ENCODE measurements around the gene CCNDBP1. TPM values are rescaled to one million over a fixed set of nuclear protein-coding genes. Genes with fewer than 3 reads are reported as not detected.

CCNDBP1 gene
- total RNA-seq, 1 donor from 2014 or later: 31.2 TPM

- H3K36me3 Mint-ChIP-seq: no peaks in the 10 kb centered on the region
- peaks cover 3% of the 10 kb centered on the region for H3K9me3 Mint-ChIP-seq
- peaks cover 38% of the 10 kb centered on the region for H3K27me3 Mint-ChIP-seq (ENCODE audit: low read depth)
- DNase-seq (ENCODE audit: low spot score in 2 of 2, unreplicated experiment in 2 of 2): no peak
- H3K4me3 Mint-ChIP-seq: no peak overlapping the region
- no peaks in the 10 kb centered on the region for H3K4me1 Mint-ChIP-seq
- H3K27ac Mint-ChIP-seq: no peak overlapping the region
- TF ChIP-seq, protein P1, sequence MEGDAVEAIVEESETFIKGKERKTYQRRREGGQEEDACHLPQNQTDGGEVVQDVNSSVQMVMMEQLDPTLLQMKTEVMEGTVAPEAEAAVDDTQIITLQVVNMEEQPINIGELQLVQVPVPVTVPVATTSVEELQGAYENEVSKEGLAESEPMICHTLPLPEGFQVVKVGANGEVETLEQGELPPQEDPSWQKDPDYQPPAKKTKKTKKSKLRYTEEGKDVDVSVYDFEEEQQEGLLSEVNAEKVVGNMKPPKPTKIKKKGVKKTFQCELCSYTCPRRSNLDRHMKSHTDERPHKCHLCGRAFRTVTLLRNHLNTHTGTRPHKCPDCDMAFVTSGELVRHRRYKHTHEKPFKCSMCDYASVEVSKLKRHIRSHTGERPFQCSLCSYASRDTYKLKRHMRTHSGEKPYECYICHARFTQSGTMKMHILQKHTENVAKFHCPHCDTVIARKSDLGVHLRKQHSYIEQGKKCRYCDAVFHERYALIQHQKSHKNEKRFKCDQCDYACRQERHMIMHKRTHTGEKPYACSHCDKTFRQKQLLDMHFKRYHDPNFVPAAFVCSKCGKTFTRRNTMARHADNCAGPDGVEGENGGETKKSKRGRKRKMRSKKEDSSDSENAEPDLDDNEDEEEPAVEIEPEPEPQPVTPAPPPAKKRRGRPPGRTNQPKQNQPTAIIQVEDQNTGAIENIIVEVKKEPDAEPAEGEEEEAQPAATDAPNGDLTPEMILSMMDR (IDR thresholded peaks at IDR 0.05; ENCODE audit: unreplicated experiment): no peak
Measured at GRCh38 chr15:43212299-43212698, 27.1 kb downstream of the CCNDBP1 start.

- no peak for DNase-seq (ENCODE audit: low spot score in 2 of 2, unreplicated experiment in 2 of 2)
- no peak overlapping the region for H3K4me3 Mint-ChIP-seq
Measured at GRCh38 chr15:43212951-43213350, 27.7 kb downstream of the CCNDBP1 start.

DNA sequence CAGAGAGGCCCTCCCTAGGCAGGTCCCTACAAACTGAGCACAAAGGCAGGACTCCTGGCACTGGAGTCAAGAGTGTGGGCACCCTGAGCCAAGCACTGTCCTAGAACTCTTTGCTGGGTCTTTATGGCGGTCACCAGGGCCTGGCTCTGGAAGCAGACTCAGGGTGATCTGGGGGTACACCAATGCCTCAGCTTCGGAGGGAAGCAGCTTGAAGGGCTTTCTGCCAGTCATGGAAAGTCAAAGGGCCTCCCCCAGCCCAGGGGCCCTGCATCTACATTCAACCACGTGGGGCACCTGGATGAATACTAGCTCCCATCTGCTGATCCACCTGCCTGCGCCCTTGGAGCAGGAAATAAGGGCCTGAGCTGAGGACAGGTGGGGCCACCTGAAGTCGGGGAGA lies 28.3 kb downstream of the CCNDBP1 start:
- TF ChIP-seq, protein P1 (IDR thresholded peaks at IDR 0.05; ENCODE audit: unreplicated experiment): no peak
- no peak overlapping the region for H3K4me3 Mint-ChIP-seq
- H3K9me3 Mint-ChIP-seq: peaks cover 3% of the 10 kb centered on the region
- H3K36me3 Mint-ChIP-seq: no peaks in the 10 kb centered on the region
- peaks cover 27% of the 10 kb centered on the region for H3K27me3 Mint-ChIP-seq (ENCODE audit: low read depth)
- DNase-seq (ENCODE audit: low spot score in 2 of 2, unreplicated experiment in 2 of 2): no peak
- no peaks in the 10 kb centered on the region for H3K4me1 Mint-ChIP-seq
- H3K27ac Mint-ChIP-seq: no peak overlapping the region

More at GRCh38 chr15:43212951-43213350, 27.7 kb downstream of the CCNDBP1 start:
- Mint-ChIP-seq H3K36me3 (no peaks in the 10 kb centered on the region), H3K27me3 (ENCODE audit: low read depth) (peaks cover 32% of the 10 kb centered on the region), H3K4me1 (no peaks in the 10 kb centered on the region), H3K27ac (no peak overlapping the region), H3K9me3 (peaks cover 3% of the 10 kb centered on the region)
- TF ChIP-seq, protein P1 (IDR thresholded peaks at IDR 0.05; ENCODE audit: unreplicated experiment): no peak

DNA sequence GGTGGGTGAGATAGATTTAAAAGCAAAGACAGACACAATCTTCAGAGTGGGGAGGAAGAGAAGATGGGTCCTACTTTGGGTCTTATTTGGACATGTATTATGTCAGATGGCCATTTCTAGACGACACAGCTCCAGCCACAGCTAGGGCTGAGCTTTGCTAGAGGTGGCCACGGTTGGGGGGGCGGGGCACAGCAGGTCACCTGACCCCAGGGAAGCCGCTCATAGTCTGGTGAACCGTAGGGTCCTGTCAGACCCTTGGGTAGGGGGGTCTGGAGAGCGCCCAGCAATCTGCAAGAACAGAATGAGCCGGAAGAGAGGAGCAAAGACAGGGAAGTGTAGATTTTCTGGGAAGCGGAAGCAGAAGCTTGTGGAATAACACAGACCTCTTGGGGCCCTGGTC lies 29.0 kb downstream of the CCNDBP1 start:
- DNase-seq (ENCODE audit: low spot score in 2 of 2, unreplicated experiment in 2 of 2): no peak
- Mint-ChIP-seq H3K36me3 (no peaks in the 10 kb centered on the region), H3K27ac (no peak overlapping the region), H3K27me3 (ENCODE audit: low read depth) (peaks cover 20% of the 10 kb centered on the region), H3K4me1 (peaks cover 1% of the 10 kb centered on the region), H3K9me3 (peaks cover 3% of the 10 kb centered on the region), H3K4me3 (no peak overlapping the region)
- TF ChIP-seq, protein P1 (IDR thresholded peaks at IDR 0.05; ENCODE audit: unreplicated experiment): no peak

DNA sequence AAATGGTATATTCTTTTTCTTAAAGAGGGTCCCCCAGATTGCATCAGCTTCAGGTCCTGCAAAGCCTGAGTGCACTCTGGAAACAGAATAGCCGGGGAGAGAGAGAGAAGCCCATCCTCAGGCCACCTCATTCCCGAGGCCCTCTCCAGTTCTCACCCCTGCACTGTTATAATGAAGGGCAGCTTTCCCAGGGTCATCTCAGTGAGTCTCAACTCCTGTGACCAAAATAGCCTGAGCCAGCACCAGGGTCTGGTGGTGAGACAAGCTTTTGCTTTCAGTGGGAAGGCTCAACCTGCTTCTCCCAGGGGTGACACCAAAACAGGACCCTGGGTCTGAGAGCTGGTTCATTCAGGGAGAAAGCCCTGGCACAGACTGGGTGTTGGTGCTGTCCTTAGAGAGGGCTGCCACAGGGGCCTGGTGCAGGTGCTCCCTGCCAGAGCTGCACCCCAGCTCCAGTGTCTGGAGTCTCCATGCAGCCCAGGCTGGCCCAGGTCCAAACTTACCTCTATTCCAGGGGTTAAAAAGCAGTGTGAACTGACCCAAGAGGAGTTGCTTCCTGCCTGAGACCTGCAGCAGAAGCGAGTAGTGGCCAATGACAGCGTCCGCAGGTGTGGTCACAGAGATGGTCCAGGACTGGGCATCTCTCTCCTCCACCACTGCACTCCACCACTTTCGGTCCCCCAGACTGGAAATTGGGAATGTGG lies 29.5 kb downstream of the CCNDBP1 start:
- Mint-ChIP-seq H3K27ac (no peak overlapping the region), H3K27me3 (ENCODE audit: low read depth) (peaks cover 14% of the 10 kb centered on the region), H3K4me3 (no peak overlapping the region), H3K9me3 (peaks cover 3% of the 10 kb centered on the region), H3K36me3 (no peaks in the 10 kb centered on the region), H3K4me1 (peaks cover 1% of the 10 kb centered on the region)
- TF ChIP-seq, protein P1 (IDR thresholded peaks at IDR 0.05; ENCODE audit: unreplicated experiment): no peak
- DNase-seq (ENCODE audit: low spot score in 2 of 2, unreplicated experiment in 2 of 2): no peak

Measured in mesothelial cell of epicardium (in vitro differentiated cells).